ENCODE measurements around the gene PIAS4. TPM values are rescaled to one million over a fixed set of nuclear protein-coding genes. Genes with fewer than 3 reads are reported as not detected.
A peak's percentile ranks its signal among the peaks of the same experiment; 100 is the strongest.

PIAS4 gene
- total and polyA plus RNA-seq, 2 of the 13 experiments (the other 11 are each of a cell fraction or from before 2014, with no cell fraction given), result 9.0 to 20.1 TPM

GRCh38 chr19:4058693-4059452 lies 51.3 kb downstream of the PIAS4 start (continued):
- TF ChIP-seq, protein P1, sequence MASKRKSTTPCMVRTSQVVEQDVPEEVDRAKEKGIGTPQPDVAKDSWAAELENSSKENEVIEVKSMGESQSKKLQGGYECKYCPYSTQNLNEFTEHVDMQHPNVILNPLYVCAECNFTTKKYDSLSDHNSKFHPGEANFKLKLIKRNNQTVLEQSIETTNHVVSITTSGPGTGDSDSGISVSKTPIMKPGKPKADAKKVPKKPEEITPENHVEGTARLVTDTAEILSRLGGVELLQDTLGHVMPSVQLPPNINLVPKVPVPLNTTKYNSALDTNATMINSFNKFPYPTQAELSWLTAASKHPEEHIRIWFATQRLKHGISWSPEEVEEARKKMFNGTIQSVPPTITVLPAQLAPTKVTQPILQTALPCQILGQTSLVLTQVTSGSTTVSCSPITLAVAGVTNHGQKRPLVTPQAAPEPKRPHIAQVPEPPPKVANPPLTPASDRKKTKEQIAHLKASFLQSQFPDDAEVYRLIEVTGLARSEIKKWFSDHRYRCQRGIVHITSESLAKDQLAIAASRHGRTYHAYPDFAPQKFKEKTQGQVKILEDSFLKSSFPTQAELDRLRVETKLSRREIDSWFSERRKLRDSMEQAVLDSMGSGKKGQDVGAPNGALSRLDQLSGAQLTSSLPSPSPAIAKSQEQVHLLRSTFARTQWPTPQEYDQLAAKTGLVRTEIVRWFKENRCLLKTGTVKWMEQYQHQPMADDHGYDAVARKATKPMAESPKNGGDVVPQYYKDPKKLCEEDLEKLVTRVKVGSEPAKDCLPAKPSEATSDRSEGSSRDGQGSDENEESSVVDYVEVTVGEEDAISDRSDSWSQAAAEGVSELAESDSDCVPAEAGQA (IDR thresholded peaks at IDR 0.05; ENCODE audit: low read depth), result no peak
- TF ChIP-seq, protein P1 (CRISPR knock-in tag; IDR thresholded peaks at IDR 0.05; ENCODE audit: borderline replicate concordance), result no peak
- no peak for TF ChIP-seq MTERF4 (CRISPR knock-in tag; IDR thresholded peaks at IDR 0.05)
- TF ChIP-seq, protein P2, sequence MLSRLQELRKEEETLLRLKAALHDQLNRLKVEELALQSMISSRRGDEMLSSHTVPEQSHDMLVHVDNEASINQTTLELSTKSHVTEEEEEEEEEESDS (CRISPR knock-in tag; IDR thresholded peaks at IDR 0.05; ENCODE audit: borderline replicate concordance), result no peak
- TF ChIP-seq TCF7 (IDR thresholded peaks at IDR 0.05; ENCODE audit: low read depth), result no peak
- 0 out of 2 replicates have a peak, but pooled peaks have one; percentile 1 for TF ChIP-seq ZFP41 (CRISPR knock-in tag; IDR thresholded peaks at IDR 0.05; ENCODE audit: borderline replicate concordance)
- 0 out of 2 replicates have a peak, but pooled peaks have one; percentile 1 for TF ChIP-seq MEIS2 (CRISPR knock-in tag; IDR thresholded peaks at IDR 0.05)
- TF ChIP-seq ZNF607 (CRISPR knock-in tag; IDR thresholded peaks at IDR 0.05; ENCODE audit: borderline replicate concordance), result no peak
- peak; percentile 53; the same call in 1 of the 2 replicates for TF ChIP-seq SMAD1 (CRISPR knock-in tag; IDR thresholded peaks at IDR 0.05; ENCODE audit: borderline replicate concordance, low read depth)
- no peak for TF ChIP-seq KLF9 (CRISPR knock-in tag; IDR thresholded peaks at IDR 0.05; ENCODE audit: low read depth)
- TF ChIP-seq, protein P3, sequence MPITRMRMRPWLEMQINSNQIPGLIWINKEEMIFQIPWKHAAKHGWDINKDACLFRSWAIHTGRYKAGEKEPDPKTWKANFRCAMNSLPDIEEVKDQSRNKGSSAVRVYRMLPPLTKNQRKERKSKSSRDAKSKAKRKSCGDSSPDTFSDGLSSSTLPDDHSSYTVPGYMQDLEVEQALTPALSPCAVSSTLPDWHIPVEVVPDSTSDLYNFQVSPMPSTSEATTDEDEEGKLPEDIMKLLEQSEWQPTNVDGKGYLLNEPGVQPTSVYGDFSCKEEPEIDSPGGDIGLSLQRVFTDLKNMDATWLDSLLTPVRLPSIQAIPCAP (CRISPR knock-in tag; IDR thresholded peaks at IDR 0.05; ENCODE audit: low read depth), result no peak
- TF ChIP-seq ZNF761 (CRISPR knock-in tag; conservative IDR thresholded peaks at IDR 0.05), result 0 out of 2 replicates have a peak, but pooled peaks have one; percentile 21
- peak; percentile 18 for TF ChIP-seq YY1 (IDR thresholded peaks at IDR 0.05; ENCODE audit: insufficient read depth, insufficient replicate concordance, low read depth, low read length)
- no peak for TF ChIP-seq NR2C2 (CRISPR knock-in tag; IDR thresholded peaks at IDR 0.05; ENCODE audit: borderline replicate concordance)
- no peak for TF ChIP-seq RARA (CRISPR knock-in tag; IDR thresholded peaks at IDR 0.05)
- TF ChIP-seq TOPORS (CRISPR knock-in tag; IDR thresholded peaks at IDR 0.05), result no peak
- TF ChIP-seq POLR2G (IDR thresholded peaks at IDR 0.05; ENCODE audit: low read depth, low read length), result peak; percentile 51
- no peak for TF ChIP-seq JUN (CRISPR knock-in tag; IDR thresholded peaks at IDR 0.05)
- TF ChIP-seq POLR2A (IDR thresholded peaks at IDR 0.05; ENCODE audit: insufficient read depth in 1 of 2, low read depth in 2 of 2, low read length in 2 of 2), result peak in 1 of 2 experiments; percentile 6; a peak in 2 of 4 replicates
- no peak for TF ChIP-seq REPIN1 (CRISPR knock-in tag; IDR thresholded peaks at IDR 0.05; ENCODE audit: borderline replicate concordance, low read depth)
- TF ChIP-seq ZNF101 (CRISPR knock-in tag; IDR thresholded peaks at IDR 0.05; ENCODE audit: borderline replicate concordance, low read depth), result no peak

All from HepG2 (cell line).